Activated CD4-positive, CD25-positive, alpha-beta regulatory T cell treated with anti-CD3 and anti-CD28 coated beads, Interleukin-2, amount 50 U/mL, for 72 hours (primary cell): Measurements from ENCODE around the gene RAPGEF2.
"Not testable (repeated sequence)": the region's sequence is repeated elsewhere in the genome, so short reads cannot be mapped to it uniquely, and the experiment has no call there.

Experiments used
- DNase-seq: peaks from one replicate; pipeline ENCODE4 v3.0.0; 2021

RAPGEF2 gene

GRCh38 chr4:159169404-159170302, 66.8 kb downstream of the RAPGEF2 start:
- DNase-seq = no peak

- no peak for DNase-seq
Observed at GRCh38 chr4:159171287-159171686, 68.4 kb downstream of the RAPGEF2 start.

GRCh38 chr4:159173886-159174285, 71.0 kb downstream of the RAPGEF2 start:
- DNase-seq = no peak

- no peak for DNase-seq
Observed at GRCh38 chr4:159174645-159175084, 71.8 kb downstream of the RAPGEF2 start.

GRCh38 chr4:159175085-159175988, 72.5 kb downstream of the RAPGEF2 start:
- peak; percentile 32 for DNase-seq

- DNase-seq = no peak
Observed at GRCh38 chr4:159175989-159176375, 73.1 kb downstream of the RAPGEF2 start.

GRCh38 chr4:159177265-159178150, 74.6 kb downstream of the RAPGEF2 start:
- no peak for DNase-seq

GRCh38 chr4:159178151-159178546, 75.3 kb downstream of the RAPGEF2 start:
- DNase-seq = no peak

GRCh38 chr4:159178979-159179969, 76.4 kb downstream of the RAPGEF2 start:
- DNase-seq = no peak

GRCh38 chr4:159183885-159184605, 81.2 kb downstream of the RAPGEF2 start:
- not testable (repeated sequence) for DNase-seq

GRCh38 chr4:159185591-159186023, 82.7 kb downstream of the RAPGEF2 start:
- DNase-seq = no peak

GRCh38 chr4:159188646-159189045, 85.8 kb downstream of the RAPGEF2 start:
- DNase-seq = no peak

GRCh38 chr4:159190651-159191050, 87.8 kb downstream of the RAPGEF2 start:
- no peak for DNase-seq

- no peak for DNase-seq
Observed at GRCh38 chr4:159191989-159192388, 89.1 kb downstream of the RAPGEF2 start.

GRCh38 chr4:159193046-159193620, 90.3 kb downstream of the RAPGEF2 start:
- no peak for DNase-seq

GRCh38 chr4:159195361-159195769, 92.5 kb downstream of the RAPGEF2 start:
- no peak for DNase-seq

- DNase-seq = no peak
Observed at GRCh38 chr4:159197260-159197884, 94.5 kb downstream of the RAPGEF2 start.

GRCh38 chr4:159197885-159198269, 95.0 kb downstream of the RAPGEF2 start:
- DNase-seq = no peak

- no peak for DNase-seq
Observed at GRCh38 chr4:159199826-159200225, 96.9 kb downstream of the RAPGEF2 start.

GRCh38 chr4:159201168-159201567, 98.3 kb downstream of the RAPGEF2 start:
- no peak for DNase-seq
